A549 (cell line): ENCODE data around the gene PTH2R.

ENCODE experiments used
- EP300 ChIP-seq, 2 experiments: fragments of >200 bp; sonication (Bioruptor Twin); formaldehyde crosslinking; IDR thresholded peaks; 2 replicates in 1 of 2; 3 replicates in 1 of 2; pipeline ENCODE4 v1.6.1; 2016 to 2017
- MAX ChIP-seq: IDR thresholded peaks from 2 replicates; pipeline ENCODE4 v1.6.1; 2012
- PBX3 ChIP-seq: IDR thresholded peaks from 2 replicates; pipeline ENCODE4 v1.6.1; 2012
- POLR2A ChIP-seq: IDR thresholded peaks from 2 replicates; pipeline ENCODE4 v1.6.1; 2012; ENCODE audit warnings: mild to moderate bottlenecking, low read length

GRCh38 chr2:208384637-208385036, 22.0 kb upstream of the PTH2R start:
- TF ChIP-seq EP300 (IDR thresholded peaks at IDR 0.05) (no peak), MAX (no peak), POLR2A (no peak), PBX3 (no peak)
